ENCODE results near the gene IFI6. TPM values are rescaled to one million over a fixed set of nuclear protein-coding genes. Genes with fewer than 3 reads are reported as not detected.
A peak's percentile ranks its signal among the peaks of the same experiment; 100 is the strongest.

The IFI6 gene
- total RNA-seq, 1 donor = 497 TPM

DNA sequence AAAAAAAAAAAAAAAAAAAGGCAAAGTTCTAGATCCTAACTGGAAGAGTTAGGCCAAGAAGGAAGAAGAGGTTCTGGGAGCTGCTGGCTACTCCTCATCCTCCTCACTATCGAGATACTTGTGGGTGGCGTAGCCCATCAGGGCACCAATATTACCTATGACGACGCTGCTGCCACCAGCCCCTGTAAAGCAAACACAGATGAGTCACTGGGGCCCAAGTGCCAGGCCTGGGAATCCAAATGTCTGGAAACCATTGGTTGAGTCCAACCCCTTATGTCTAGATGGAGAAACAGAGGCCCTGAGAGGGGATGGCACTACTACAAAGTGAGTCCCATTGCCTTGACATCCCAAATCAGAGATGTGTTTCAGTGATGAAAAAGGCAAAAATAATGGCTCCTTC is 5.7 kb downstream of the IFI6 start:
- no peaks in the 10 kb centered on the region for H3K9me3 ChIP-seq (ENCODE audit: low read depth, low read length)
- H3K4me2 ChIP-seq (ENCODE audit: insufficient read depth, low read length) = no peak overlapping the region
- no peaks in the 10 kb centered on the region for H4K20me1 ChIP-seq (ENCODE audit: insufficient read depth, low read length)
- no peak overlapping the region for H3K27ac ChIP-seq (ENCODE audit: low read depth, low read length)
- TF ChIP-seq, protein P1, sequence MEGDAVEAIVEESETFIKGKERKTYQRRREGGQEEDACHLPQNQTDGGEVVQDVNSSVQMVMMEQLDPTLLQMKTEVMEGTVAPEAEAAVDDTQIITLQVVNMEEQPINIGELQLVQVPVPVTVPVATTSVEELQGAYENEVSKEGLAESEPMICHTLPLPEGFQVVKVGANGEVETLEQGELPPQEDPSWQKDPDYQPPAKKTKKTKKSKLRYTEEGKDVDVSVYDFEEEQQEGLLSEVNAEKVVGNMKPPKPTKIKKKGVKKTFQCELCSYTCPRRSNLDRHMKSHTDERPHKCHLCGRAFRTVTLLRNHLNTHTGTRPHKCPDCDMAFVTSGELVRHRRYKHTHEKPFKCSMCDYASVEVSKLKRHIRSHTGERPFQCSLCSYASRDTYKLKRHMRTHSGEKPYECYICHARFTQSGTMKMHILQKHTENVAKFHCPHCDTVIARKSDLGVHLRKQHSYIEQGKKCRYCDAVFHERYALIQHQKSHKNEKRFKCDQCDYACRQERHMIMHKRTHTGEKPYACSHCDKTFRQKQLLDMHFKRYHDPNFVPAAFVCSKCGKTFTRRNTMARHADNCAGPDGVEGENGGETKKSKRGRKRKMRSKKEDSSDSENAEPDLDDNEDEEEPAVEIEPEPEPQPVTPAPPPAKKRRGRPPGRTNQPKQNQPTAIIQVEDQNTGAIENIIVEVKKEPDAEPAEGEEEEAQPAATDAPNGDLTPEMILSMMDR (IDR thresholded peaks at IDR 0.05; ENCODE audit: extremely low read depth, low read depth, low read length) = no peak
- no peaks in the 10 kb centered on the region for H3K27me3 ChIP-seq (ENCODE audit: insufficient read depth, low read length)
- no peaks in the 10 kb centered on the region for H3K79me2 ChIP-seq (ENCODE audit: insufficient read depth, low read length)
- no peaks in the 10 kb centered on the region for H3K36me3 ChIP-seq (ENCODE audit: insufficient read depth, low read length)
- H2AFZ ChIP-seq (ENCODE audit: low read length) = no peak overlapping the region
- DNase-seq (ENCODE audit: insufficient read length, low spot score, missing footprints) = no peak
- no peak overlapping the region for H3K4me3 ChIP-seq (ENCODE audit: insufficient read depth, low read length)
- H3K4me1 ChIP-seq (ENCODE audit: insufficient read depth, low read length) = peaks cover 5% of the 10 kb centered on the region

DNA sequence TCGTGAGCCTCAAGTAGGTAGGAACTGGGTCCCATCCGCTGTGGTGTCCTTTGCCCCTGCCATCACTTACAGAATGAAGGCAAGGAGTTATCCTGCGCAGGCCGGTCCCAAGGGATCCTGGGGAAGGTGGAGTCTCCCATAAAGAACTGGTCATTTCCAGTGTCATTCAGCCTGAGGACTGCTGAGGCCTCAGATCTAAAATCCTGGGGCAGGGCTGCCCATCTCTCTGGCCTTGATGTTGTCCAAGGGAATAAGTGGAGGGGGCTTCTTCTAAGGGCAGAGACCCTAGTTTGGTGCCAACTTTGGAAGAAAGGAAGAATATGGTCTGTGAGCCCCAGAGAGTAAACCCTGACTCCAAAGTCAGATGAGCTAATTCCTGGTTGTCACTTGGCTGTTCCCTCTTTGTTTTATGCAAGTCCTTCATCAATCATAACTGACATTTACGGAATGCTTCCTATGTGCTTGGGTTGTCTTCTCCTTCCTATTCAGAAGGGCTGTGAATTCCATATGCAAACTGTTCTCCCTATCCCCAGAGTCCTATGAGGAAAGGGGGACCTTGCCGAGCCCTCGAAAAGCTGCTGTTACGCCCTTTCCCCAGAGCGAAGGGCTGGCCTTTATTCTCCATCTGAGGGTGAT is 6.9 kb downstream of the IFI6 start:
- no peaks in the 10 kb centered on the region for H3K79me2 ChIP-seq (ENCODE audit: insufficient read depth, low read length)

DNA sequence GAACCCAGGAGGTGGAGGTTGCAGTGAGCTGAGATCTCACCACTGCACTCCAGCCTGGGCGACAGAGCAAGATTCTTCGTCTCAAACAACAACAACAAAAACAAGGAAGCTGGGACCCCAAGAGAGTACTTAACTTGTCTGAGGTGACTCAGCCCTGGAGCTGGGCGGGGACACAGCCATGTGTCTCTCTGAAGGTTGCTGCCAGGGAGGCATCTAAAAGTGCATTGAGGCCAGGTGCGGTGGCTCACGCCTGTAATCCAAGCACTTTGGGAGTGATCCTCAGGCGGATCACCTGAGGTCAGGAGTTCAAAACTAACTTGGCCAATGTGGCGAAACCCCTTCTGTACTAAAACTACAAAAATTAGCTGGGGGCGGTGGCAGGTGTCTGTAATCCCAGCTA is 7.7 kb downstream of the IFI6 start:
- Histone ChIP-seq H3K9me3 (ENCODE audit: low read depth, low read length) (no peaks in the 10 kb centered on the region), H4K20me1 (ENCODE audit: insufficient read depth, low read length) (no peaks in the 10 kb centered on the region), H3K4me3 (ENCODE audit: insufficient read depth, low read length) (no peak overlapping the region), H3K4me2 (ENCODE audit: insufficient read depth, low read length) (no peak overlapping the region), H3K27me3 (ENCODE audit: insufficient read depth, low read length) (no peaks in the 10 kb centered on the region), H2AFZ (ENCODE audit: low read length) (no peak overlapping the region), H3K36me3 (ENCODE audit: insufficient read depth, low read length) (no peaks in the 10 kb centered on the region), H3K79me2 (ENCODE audit: insufficient read depth, low read length) (no peaks in the 10 kb centered on the region), H3K4me1 (ENCODE audit: insufficient read depth, low read length) (peaks cover 3% of the 10 kb centered on the region), H3K27ac (ENCODE audit: low read depth, low read length) (no peak overlapping the region)
- TF ChIP-seq, protein P1 (IDR thresholded peaks at IDR 0.05; ENCODE audit: extremely low read depth, low read depth, low read length) = no peak
- DNase-seq (ENCODE audit: insufficient read length, low spot score, missing footprints) = peak; percentile 86

More for the DNA sequence above, 6.9 kb downstream of the IFI6 start:
- H3K4me3 ChIP-seq (ENCODE audit: insufficient read depth, low read length) = no peak overlapping the region
- DNase-seq (ENCODE audit: insufficient read length, low spot score, missing footprints) = no peak
- H3K9me3 ChIP-seq (ENCODE audit: low read depth, low read length) = no peaks in the 10 kb centered on the region
- no peaks in the 10 kb centered on the region for H3K27me3 ChIP-seq (ENCODE audit: insufficient read depth, low read length)
- H3K36me3 ChIP-seq (ENCODE audit: insufficient read depth, low read length) = no peaks in the 10 kb centered on the region
- no peak overlapping the region for H2AFZ ChIP-seq (ENCODE audit: low read length)
- H3K4me1 ChIP-seq (ENCODE audit: insufficient read depth, low read length) = no peaks in the 10 kb centered on the region
- TF ChIP-seq, protein P1 (IDR thresholded peaks at IDR 0.05; ENCODE audit: extremely low read depth, low read depth, low read length) = no peak
- no peak overlapping the region for H3K4me2 ChIP-seq (ENCODE audit: insufficient read depth, low read length)
- no peak overlapping the region for H3K27ac ChIP-seq (ENCODE audit: low read depth, low read length)
- H4K20me1 ChIP-seq (ENCODE audit: insufficient read depth, low read length) = no peaks in the 10 kb centered on the region

DNA sequence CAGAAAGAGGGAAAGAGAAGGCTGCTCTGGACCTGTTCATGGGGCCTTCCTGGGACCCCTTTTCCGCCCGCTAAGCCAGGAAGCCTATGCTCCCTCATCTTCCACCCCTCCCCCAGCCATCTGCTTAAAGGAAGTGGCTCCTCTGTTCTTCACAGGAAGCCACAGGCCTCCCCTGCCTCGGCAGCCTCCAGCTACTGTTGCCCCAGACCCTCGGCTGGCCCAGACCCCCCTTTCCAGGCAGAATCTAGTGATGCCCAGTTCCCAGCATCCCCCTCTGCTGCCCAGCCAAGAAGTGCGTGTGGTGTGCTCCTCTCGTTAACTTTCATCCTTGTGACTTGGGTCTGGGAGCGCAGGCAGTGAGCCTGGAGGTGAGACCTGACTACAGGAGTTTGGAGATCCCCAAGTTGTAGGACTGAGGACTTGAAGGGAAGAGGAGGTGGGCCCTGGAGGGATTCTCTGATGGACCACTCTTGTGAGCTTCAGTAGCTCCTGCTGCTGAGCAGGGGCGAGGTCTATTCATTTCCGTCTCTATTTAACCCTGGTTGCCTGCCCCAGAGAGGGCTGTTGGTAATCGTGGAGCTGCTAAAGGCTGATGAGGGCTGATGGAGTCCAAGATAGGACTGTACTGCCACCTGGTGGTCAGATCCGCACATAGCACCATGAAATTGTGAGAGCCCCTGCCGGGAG is 9.1 kb downstream of the IFI6 start:
- peaks cover 12% of the 10 kb centered on the region for H3K4me1 ChIP-seq (ENCODE audit: insufficient read depth, low read length)
- TF ChIP-seq, protein P1 (IDR thresholded peaks at IDR 0.05; ENCODE audit: extremely low read depth, low read depth, low read length) = peak; percentile 90
- no peaks in the 10 kb centered on the region for H3K9me3 ChIP-seq (ENCODE audit: low read depth, low read length)
- H3K79me2 ChIP-seq (ENCODE audit: insufficient read depth, low read length) = no peaks in the 10 kb centered on the region
- no peaks in the 10 kb centered on the region for H4K20me1 ChIP-seq (ENCODE audit: insufficient read depth, low read length)
- peak overlapping the region; percentile 90 for H2AFZ ChIP-seq (ENCODE audit: low read length)
- no peak overlapping the region for H3K4me2 ChIP-seq (ENCODE audit: insufficient read depth, low read length)
- no peaks in the 10 kb centered on the region for H3K27me3 ChIP-seq (ENCODE audit: insufficient read depth, low read length)
- no peak overlapping the region for H3K4me3 ChIP-seq (ENCODE audit: insufficient read depth, low read length)
- no peaks in the 10 kb centered on the region for H3K36me3 ChIP-seq (ENCODE audit: insufficient read depth, low read length)
- no peak overlapping the region for H3K27ac ChIP-seq (ENCODE audit: low read depth, low read length)
- DNase-seq (ENCODE audit: insufficient read length, low spot score, missing footprints) = peak; percentile 96

Measured in osteoblast (primary cell).